ENCODE results near the gene SPDYE3. TPM values are rescaled to one million over a fixed set of nuclear protein-coding genes. Genes with fewer than 3 reads are reported as not detected.

Gene SPDYE3
- total and polyA plus RNA-seq, 2 of the 13 experiments (the other 11 are each of a cell fraction or from before 2014, with no cell fraction given): not detected

- H3K79me2 ChIP-seq (ENCODE audit: insufficient read depth, low read length): no peaks in the 10 kb centered on the region
- intact Hi-C loops (cut with micrococcal nuclease; ENCODE audit: unreplicated experiment) (no loop called here), in situ Hi-C loops (cut with HindIII; ENCODE audit: extremely low pct_ligation_motif_present, low pct_unique_long_range_greater_than_20kb) (no loop called here)
- no peak overlapping the region for H3K4me2 ChIP-seq (ENCODE audit: low read depth, low read length)
- FAIRE-seq: no peak
- ChIA-PET CTCF (ENCODE audit: low intra/inter-chr PET ratio, low total read pairs) (no interaction called here), POLR2A (no interaction called here)
- TF ChIP-seq POLR2G (IDR thresholded peaks at IDR 0.05; ENCODE audit: low read depth, low read length) (peak; percentile 21; the same call in 1 of the 2 replicates), EEA1 (CRISPR knock-in tag; IDR thresholded peaks at IDR 0.05; ENCODE audit: borderline replicate concordance) (no peak)
- H3K9me3 ChIP-seq (ENCODE audit: low read length): no peaks in the 10 kb centered on the region
- no peak overlapping the region for H3K9ac ChIP-seq (ENCODE audit: insufficient read depth, low read depth, low read length)
- H3K27ac ChIP-seq (ENCODE audit: extremely low read length, insufficient read depth, low read length): no peak overlapping the region
- no peak overlapping the region for H3K4me3 ChIP-seq (replicated peaks in 1 of 3; ENCODE audit: insufficient read depth in 1 of 3, low read depth in 2 of 3, low read length in 3 of 3)
- BruUV-seq (replicated peaks): no TSS peak
- no peaks in the 10 kb centered on the region for H3K27me3 ChIP-seq (ENCODE audit: control insufficient read depth in 1 of 2, insufficient read depth in 2 of 2, low read length in 2 of 2)
- no peak overlapping the region for H2AFZ ChIP-seq (ENCODE audit: low read length)
- peaks cover 2 to 6% of the 10 kb centered on the region in 2 experiments; a peak in 4 of 5 replicates for H3K36me3 ChIP-seq (replicated peaks in 1 of 2; ENCODE audit: control insufficient read depth in 1 of 2, insufficient read depth in 2 of 2, low read length in 2 of 2)
- H3K4me1 ChIP-seq (ENCODE audit: insufficient read depth, low read length): no peaks in the 10 kb centered on the region
- no peaks in the 10 kb centered on the region for H4K20me1 ChIP-seq (ENCODE audit: insufficient read depth, low read length)
- ATAC-seq: no peak
- 100% methylated on average over 7 of the region's 8 CpGs for WGBS (ENCODE audit: low lambda C conversion rate)
- no peak for DNase-seq (ENCODE audit: low spot score)
These were observed 59.7 kb downstream of the SPDYE3 start for GRCh38 chr7:100367251-100367620.

GRCh38 chr7:100367676-100368613, 60.4 kb downstream of the SPDYE3 start:
- ChIA-PET CTCF (ENCODE audit: low intra/inter-chr PET ratio, low total read pairs) (no interaction called here), POLR2A (no interaction called here)
- no peak for TF ChIP-seq HOXD1 (CRISPR knock-in tag; IDR thresholded peaks at IDR 0.05)
- 0 out of 2 replicates have a peak, but pooled peaks have one; percentile 28 for TF ChIP-seq ZC3H13 (CRISPR knock-in tag; IDR thresholded peaks at IDR 0.05)
- H3K9ac ChIP-seq (ENCODE audit: insufficient read depth, low read depth, low read length): no peak overlapping the region
- in situ Hi-C loops (cut with HindIII; ENCODE audit: extremely low pct_ligation_motif_present, low pct_unique_long_range_greater_than_20kb): no loop called here
- no peaks in the 10 kb centered on the region for H3K79me2 ChIP-seq (ENCODE audit: insufficient read depth, low read length)
- H4K20me1 ChIP-seq (ENCODE audit: insufficient read depth, low read length): no peaks in the 10 kb centered on the region
- H3K4me1 ChIP-seq (ENCODE audit: insufficient read depth, low read length): peaks cover under 1% of the 10 kb centered on the region; the same call in 1 of the 2 replicates
- H2AFZ ChIP-seq (ENCODE audit: low read length): no peak overlapping the region
- DNase-seq (ENCODE audit: low spot score): no peak
- ATAC-seq: no peak
- no peak for FAIRE-seq
- no peak overlapping the region for H3K27ac ChIP-seq (ENCODE audit: extremely low read length, insufficient read depth, low read length)
- H3K36me3 ChIP-seq (replicated peaks in 1 of 2; ENCODE audit: control insufficient read depth in 1 of 2, insufficient read depth in 2 of 2, low read length in 2 of 2): no peaks in the 10 kb centered on the region; a peak in 2 of 5 replicates
- 99% methylated on average over 5 of the region's 12 CpGs for WGBS (ENCODE audit: low lambda C conversion rate)
- H3K4me3 ChIP-seq (replicated peaks in 1 of 3; ENCODE audit: insufficient read depth in 1 of 3, low read depth in 2 of 3, low read length in 3 of 3): no peak overlapping the region
- H3K27me3 ChIP-seq (ENCODE audit: control insufficient read depth in 1 of 2, insufficient read depth in 2 of 2, low read length in 2 of 2): no peaks in the 10 kb centered on the region
- BruUV-seq (replicated peaks): no TSS peak
- no peaks in the 10 kb centered on the region for H3K9me3 ChIP-seq (ENCODE audit: low read length)
- intact Hi-C loops (cut with micrococcal nuclease; ENCODE audit: unreplicated experiment): no loop called here
- no peak overlapping the region for H3K4me2 ChIP-seq (ENCODE audit: low read depth, low read length)

Measured in HepG2 (cell line).